Raji (cell line): ENCODE measurements around the gene KCNMB3.

Experiments used
- POLR2A ChIP-seq: IDR thresholded peaks from 2 replicates; pipeline ENCODE4 v1.6.1; 2011; ENCODE audit warnings: low read depth, low read length, control low read depth; ENCODE audit not compliant: insufficient read depth

KCNMB3 gene

GRCh38 chr3:179269152-179269707 lies 18.3 kb upstream of the KCNMB3 start:
- no peak for TF ChIP-seq POLR2A

DNA sequence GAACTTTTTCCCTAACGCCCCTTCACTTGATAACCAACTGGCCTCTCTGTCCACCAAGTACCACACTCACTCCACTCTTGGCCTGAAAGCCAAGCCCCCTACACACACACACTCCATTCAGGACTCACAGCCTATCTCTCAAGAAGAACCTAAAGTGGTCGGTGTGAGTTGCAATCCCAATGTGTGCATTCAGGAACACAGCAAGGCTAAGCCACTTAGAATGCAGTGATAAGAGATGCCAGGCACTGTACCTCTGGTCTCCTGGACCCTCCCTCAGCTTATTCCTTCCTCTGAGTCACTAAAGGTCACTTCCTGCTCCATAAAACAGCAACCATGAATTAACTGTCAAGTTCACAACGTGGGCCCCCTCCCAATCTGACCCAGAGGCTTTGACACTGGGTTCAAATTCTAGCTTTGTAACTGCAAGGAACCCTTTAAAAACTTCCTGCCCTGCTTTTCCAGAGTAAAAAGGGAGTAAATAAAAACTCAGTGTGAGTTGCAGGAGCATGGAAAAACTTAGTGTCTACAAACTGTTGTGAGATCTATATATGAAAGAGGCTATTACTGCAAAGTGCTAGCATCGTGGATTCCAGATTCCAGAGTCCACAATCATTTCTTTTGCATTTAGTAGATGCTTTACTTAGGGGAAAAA lies 17.6 kb upstream of the KCNMB3 start:
- no peak for TF ChIP-seq POLR2A

- no peak for TF ChIP-seq POLR2A
These were observed 15.8 kb upstream of the KCNMB3 start for GRCh38 chr3:179266701-179267211.

GRCh38 chr3:179265875-179266274 lies 15.0 kb upstream of the KCNMB3 start:
- no peak for TF ChIP-seq POLR2A

GRCh38 chr3:179265092-179265491 lies 14.2 kb upstream of the KCNMB3 start:
- TF ChIP-seq POLR2A: no peak

GRCh38 chr3:179264449-179264848 lies 13.5 kb upstream of the KCNMB3 start:
- no peak for TF ChIP-seq POLR2A

DNA sequence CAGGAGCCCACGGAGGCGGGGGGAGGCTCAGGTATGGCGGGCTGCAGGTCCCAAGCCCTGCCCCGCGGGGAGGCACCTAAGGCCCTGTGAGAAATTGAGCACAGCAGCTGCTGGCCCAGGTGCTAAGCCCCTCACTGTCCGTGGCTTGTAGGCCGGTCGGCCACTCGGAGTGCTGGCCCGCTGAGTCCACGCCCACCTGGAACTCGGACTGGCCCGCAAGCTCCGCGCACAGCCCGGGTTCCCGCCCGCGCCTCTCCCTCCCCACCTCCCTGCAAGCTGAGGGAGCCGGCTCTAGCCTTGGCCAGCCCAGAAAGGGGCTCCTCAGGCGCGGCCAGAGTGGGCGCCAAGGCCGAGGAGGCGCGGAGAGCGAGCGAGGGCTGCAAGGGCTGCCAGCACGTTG lies 12.2 kb upstream of the KCNMB3 start:
- no peak for TF ChIP-seq POLR2A

DNA sequence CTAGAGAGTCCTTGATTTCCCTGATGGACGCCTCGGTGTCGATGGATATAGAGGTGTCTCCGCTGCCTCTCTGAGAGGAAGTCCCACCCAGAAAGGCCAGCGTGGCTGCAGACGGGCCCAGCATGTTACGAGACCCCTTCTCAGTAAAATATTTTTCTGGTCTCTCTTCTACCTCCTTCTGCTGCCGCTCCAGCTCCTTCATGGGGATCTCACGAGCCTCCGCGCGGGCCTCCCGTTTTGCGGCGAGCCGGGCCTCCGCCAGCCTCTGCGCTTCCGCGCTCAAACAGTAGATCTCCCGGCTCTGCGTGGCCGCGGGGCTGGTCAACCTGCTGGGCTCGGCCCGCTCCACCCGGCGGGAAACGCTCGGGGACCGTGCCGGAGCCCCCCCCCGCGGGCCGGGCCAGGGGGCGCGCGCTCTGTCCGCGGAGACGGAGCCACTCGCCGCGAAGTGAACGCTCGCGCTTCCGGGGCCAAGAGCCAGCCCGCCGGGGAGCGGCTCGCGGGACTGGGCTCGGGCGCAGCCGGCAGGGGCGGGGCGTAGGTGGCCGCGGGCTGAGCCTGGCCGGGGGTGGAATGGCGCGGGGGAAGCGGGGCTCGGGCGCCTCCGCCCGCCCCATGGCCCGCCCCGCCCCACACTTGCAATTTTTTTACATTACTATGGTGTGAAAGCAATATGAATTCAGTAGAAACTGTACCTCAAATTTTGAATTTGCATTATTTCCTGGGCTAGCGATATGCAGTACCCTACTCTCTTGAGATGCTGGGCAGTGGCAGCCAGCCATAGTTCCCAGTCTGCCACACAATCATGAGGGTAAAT lies 10.2 kb upstream of the KCNMB3 start:
- TF ChIP-seq POLR2A: no peak

DNA sequence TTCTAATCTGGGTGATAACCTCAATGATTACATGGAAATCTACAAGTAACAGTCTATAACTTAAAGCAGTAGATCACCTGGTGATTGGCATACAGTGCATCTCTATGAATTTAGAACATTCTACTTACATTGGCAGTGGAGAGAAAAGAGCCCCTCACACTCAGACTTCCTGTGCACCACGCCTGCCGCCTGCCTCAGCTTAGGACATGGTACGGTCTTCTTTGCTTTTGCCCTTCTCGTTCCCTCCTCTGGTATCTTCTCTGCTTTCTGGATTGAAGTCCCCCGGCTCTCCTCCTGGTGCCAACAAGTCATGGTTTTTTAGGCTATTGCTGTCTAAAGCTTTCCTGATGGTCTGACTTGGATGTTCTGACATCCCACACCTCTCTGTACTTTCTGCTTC lies 7.9 kb upstream of the KCNMB3 start:
- TF ChIP-seq POLR2A: no peak

- no peak for TF ChIP-seq POLR2A
These were observed 5.9 kb upstream of the KCNMB3 start for GRCh38 chr3:179256813-179257212.

GRCh38 chr3:179247289-179248015 lies 3.5 kb downstream of the KCNMB3 start:
- TF ChIP-seq POLR2A: no peak

DNA sequence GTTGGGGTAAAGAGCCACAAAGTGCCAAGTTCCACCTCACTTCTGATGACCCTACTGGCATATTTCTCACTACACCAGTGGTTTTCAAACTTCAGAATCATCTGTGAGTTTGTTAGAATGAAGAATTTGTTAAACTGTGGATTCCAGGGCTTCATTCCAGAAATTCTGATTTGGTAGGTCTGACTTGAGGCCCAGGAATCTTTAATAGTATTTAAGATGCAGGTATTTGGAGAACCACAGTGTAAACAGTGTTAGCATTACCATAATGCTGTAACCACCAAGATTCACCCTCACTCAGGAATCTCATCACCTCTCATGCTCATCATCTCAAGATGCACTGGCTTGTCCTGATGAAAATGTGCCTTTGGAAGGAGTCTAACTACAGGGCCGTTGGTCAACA lies 6.0 kb downstream of the KCNMB3 start:
- no peak for TF ChIP-seq POLR2A

- TF ChIP-seq POLR2A: no peak
These were observed 14.1 kb downstream of the KCNMB3 start for GRCh38 chr3:179236669-179237301.

DNA sequence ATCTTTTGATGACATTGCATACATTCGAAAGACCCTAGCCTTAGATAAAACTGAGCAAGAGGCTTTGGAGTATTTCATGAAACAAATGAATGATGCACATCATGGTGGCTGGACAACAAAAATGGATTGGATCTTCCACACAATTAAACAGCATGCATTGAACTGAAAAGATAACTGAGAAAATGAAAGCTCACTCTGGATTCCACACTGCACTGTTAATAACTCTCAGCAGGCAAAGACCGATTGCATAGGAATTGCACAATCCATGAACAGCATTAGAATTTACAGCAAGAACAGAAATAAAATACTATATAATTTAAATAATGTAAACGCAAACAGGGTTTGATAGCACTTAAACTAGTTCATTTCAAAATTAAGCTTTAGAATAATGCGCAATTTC lies 16.7 kb downstream of the KCNMB3 start:
- no peak for TF ChIP-seq POLR2A

DNA sequence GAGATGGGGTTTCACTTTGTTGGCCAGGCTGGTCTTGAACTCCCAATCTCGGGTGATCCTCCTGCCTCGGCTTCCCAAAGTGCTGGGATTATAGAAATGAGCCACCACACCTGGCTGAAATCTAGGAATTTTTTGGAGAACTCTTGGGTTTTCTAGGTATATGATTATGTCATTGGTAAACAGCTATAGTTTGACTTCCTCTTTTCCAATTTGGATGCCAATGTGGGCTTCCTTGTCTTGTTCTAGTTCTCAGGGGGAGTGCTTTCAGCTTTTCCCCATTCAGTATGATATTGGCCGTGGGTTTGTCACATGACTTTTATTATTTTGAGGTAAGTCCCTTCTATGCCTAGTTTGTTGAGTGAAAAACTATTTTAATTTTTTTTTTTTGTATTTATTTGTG lies 17.9 kb downstream of the KCNMB3 start:
- no peak for TF ChIP-seq POLR2A
